KOPT-K1 (cell line): ENCODE results near the gene SLC27A3.

ENCODE experiments used
- H3K27ac ChIP-seq: fragments of 200-600 bp; sonication (generic); 2 replicates; pipeline ENCODE4 v1.5.1; 2016; ENCODE audit warnings: antibody characterized with exemption, mild to moderate bottlenecking, low read depth, low read length; ENCODE audit not compliant: poor library complexity, severe bottlenecking
- H3K36me3 ChIP-seq: fragments of 200-600 bp; sonication (generic); 2 replicates; pipeline ENCODE4 v1.5.1; 2017; ENCODE audit warnings: antibody characterized with exemption, mild to moderate bottlenecking, low read length, moderate library complexity; ENCODE audit not compliant: insufficient read depth
- H3K9me3 ChIP-seq: fragments of 200-600 bp; sonication (generic); 2 replicates; pipeline ENCODE4 v1.5.1; 2017; ENCODE audit warnings: antibody characterized with exemption, low read length, mild to moderate bottlenecking; ENCODE audit not compliant: insufficient read depth, poor library complexity, severe bottlenecking

The SLC27A3 gene

GRCh38 chr1:153783233-153784190 lies 8.3 kb downstream of the SLC27A3 start:
- Histone ChIP-seq H3K36me3 (no peaks in the 10 kb centered on the region), H3K9me3 (no peaks in the 10 kb centered on the region), H3K27ac (peak overlapping the region; percentile 85)

GRCh38 chr1:153786038-153786790 lies 11.0 kb downstream of the SLC27A3 start:
- Histone ChIP-seq H3K27ac (no peak overlapping the region), H3K36me3 (no peaks in the 10 kb centered on the region)

GRCh38 chr1:153789478-153790034 lies 14.3 kb downstream of the SLC27A3 start:
- Histone ChIP-seq H3K36me3 (no peaks in the 10 kb centered on the region), H3K9me3 (no peaks in the 10 kb centered on the region), H3K27ac (no peak overlapping the region)

More at GRCh38 chr1:153786038-153786790, 11.0 kb downstream of the SLC27A3 start:
- H3K9me3 ChIP-seq = no peaks in the 10 kb centered on the region

GRCh38 chr1:153790313-153790965 lies 15.2 kb downstream of the SLC27A3 start:
- H3K36me3 ChIP-seq = no peaks in the 10 kb centered on the region
- no peaks in the 10 kb centered on the region for H3K9me3 ChIP-seq
- no peak overlapping the region for H3K27ac ChIP-seq

- no peaks in the 10 kb centered on the region for H3K9me3 ChIP-seq
- H3K27ac ChIP-seq = no peak overlapping the region
- H3K36me3 ChIP-seq = no peaks in the 10 kb centered on the region
Observed at GRCh38 chr1:153790966-153791647, 15.9 kb downstream of the SLC27A3 start.

GRCh38 chr1:153791648-153792253 lies 16.5 kb downstream of the SLC27A3 start:
- Histone ChIP-seq H3K9me3 (no peaks in the 10 kb centered on the region), H3K36me3 (no peaks in the 10 kb centered on the region), H3K27ac (no peak overlapping the region)

GRCh38 chr1:153792631-153793041 lies 17.4 kb downstream of the SLC27A3 start:
- Histone ChIP-seq H3K27ac (no peak overlapping the region), H3K9me3 (no peaks in the 10 kb centered on the region), H3K36me3 (no peaks in the 10 kb centered on the region)

GRCh38 chr1:153793261-153793972 lies 18.2 kb downstream of the SLC27A3 start:
- no peaks in the 10 kb centered on the region for H3K9me3 ChIP-seq
- no peaks in the 10 kb centered on the region for H3K36me3 ChIP-seq
- H3K27ac ChIP-seq = no peak overlapping the region

- Histone ChIP-seq H3K27ac (no peak overlapping the region), H3K36me3 (no peaks in the 10 kb centered on the region), H3K9me3 (no peaks in the 10 kb centered on the region)
Observed at GRCh38 chr1:153793973-153794615, 18.9 kb downstream of the SLC27A3 start.

- no peaks in the 10 kb centered on the region for H3K9me3 ChIP-seq
- no peaks in the 10 kb centered on the region for H3K36me3 ChIP-seq
- H3K27ac ChIP-seq = no peak overlapping the region
Observed at GRCh38 chr1:153794624-153795329, 19.6 kb downstream of the SLC27A3 start.

GRCh38 chr1:153795330-153795837 lies 20.2 kb downstream of the SLC27A3 start:
- peak overlapping the region; percentile 33 for H3K27ac ChIP-seq
- H3K9me3 ChIP-seq = no peaks in the 10 kb centered on the region
- H3K36me3 ChIP-seq = no peaks in the 10 kb centered on the region

- no peak overlapping the region for H3K27ac ChIP-seq
- no peaks in the 10 kb centered on the region for H3K36me3 ChIP-seq
- no peaks in the 10 kb centered on the region for H3K9me3 ChIP-seq
Observed at GRCh38 chr1:153795934-153796785, 21.0 kb downstream of the SLC27A3 start.
